ENCODE data around the gene ROBO1.

GRCh38 chr3:79418855-79419621 is 348.8 kb downstream of the ROBO1 start:
- no peak for TF ChIP-seq CTCF (IDR thresholded peaks at IDR 0.05)
- TF ChIP-seq POLR2A (IDR thresholded peaks at IDR 0.05): no peak
